ENCODE measurements around the gene CSRP2. TPM values are rescaled to one million over a fixed set of nuclear protein-coding genes. Genes with fewer than 3 reads are reported as not detected.

Gene CSRP2
- total and polyA plus RNA-seq, 2 of the 13 experiments (the other 11 are each of a cell fraction or from before 2014, with no cell fraction given) = 7.2 to 8.0 TPM

DNA sequence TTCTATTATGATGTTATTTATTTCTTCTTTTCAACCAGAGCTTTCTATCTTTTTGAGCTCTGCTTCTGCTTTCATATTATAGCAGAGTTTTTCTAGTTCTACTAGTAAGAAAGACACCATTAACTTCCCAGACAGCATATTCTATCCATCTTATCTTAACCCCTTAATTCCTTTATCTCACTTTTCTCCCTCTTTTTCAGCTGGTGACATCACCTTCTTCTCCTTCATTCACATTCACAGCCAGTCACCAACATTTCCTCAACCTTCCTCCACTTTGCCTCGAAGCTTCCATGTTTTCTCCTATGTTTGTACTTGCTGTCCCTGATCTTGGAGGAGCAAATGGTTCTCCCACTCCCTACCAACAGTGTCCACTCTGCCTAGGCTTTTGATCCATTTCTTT, 3.5 kb upstream of the CSRP2 start (continued):
- TF ChIP-seq NFIB (CRISPR knock-in tag; IDR thresholded peaks at IDR 0.05; ENCODE audit: borderline replicate concordance) (no peak), ARNTL (CRISPR knock-in tag; IDR thresholded peaks at IDR 0.05) (no peak), ISX (CRISPR knock-in tag; conservative IDR thresholded peaks at IDR 0.05) (no peak)

DNA sequence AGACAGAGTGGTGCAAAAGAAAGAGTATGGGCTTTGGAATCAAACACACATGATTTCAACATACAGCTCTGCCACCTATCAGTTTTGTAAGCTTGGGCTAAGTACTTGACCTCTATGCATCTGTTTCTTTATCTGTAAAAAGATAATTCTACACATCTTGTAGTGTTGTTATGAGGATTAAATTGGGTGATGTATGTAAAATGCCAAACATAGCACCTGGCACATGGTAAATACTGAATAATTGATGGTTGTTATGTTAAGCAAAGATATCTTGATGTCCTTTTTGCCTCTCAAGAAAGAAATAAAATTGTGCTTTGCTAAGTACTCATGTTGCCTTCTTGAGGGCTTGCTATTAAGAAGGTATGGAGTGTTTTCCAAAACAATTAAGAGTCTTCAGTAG, 2.3 kb upstream of the CSRP2 start:
- no peak overlapping the region for H3K27ac ChIP-seq (ENCODE audit: extremely low read length, insufficient read depth, low read length)
- no peak for TF ChIP-seq XRCC5 (optimal IDR thresholded peaks at IDR 0.05; ENCODE audit: low read length)
- TF ChIP-seq ZNF556 (CRISPR knock-in tag; IDR thresholded peaks at IDR 0.05; ENCODE audit: borderline replicate concordance) = no peak
- TF ChIP-seq, protein P1, sequence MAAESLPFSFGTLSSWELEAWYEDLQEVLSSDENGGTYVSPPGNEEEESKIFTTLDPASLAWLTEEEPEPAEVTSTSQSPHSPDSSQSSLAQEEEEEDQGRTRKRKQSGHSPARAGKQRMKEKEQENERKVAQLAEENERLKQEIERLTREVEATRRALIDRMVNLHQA (CRISPR knock-in tag; IDR thresholded peaks at IDR 0.05) = no peak
- TF ChIP-seq, protein P2, sequence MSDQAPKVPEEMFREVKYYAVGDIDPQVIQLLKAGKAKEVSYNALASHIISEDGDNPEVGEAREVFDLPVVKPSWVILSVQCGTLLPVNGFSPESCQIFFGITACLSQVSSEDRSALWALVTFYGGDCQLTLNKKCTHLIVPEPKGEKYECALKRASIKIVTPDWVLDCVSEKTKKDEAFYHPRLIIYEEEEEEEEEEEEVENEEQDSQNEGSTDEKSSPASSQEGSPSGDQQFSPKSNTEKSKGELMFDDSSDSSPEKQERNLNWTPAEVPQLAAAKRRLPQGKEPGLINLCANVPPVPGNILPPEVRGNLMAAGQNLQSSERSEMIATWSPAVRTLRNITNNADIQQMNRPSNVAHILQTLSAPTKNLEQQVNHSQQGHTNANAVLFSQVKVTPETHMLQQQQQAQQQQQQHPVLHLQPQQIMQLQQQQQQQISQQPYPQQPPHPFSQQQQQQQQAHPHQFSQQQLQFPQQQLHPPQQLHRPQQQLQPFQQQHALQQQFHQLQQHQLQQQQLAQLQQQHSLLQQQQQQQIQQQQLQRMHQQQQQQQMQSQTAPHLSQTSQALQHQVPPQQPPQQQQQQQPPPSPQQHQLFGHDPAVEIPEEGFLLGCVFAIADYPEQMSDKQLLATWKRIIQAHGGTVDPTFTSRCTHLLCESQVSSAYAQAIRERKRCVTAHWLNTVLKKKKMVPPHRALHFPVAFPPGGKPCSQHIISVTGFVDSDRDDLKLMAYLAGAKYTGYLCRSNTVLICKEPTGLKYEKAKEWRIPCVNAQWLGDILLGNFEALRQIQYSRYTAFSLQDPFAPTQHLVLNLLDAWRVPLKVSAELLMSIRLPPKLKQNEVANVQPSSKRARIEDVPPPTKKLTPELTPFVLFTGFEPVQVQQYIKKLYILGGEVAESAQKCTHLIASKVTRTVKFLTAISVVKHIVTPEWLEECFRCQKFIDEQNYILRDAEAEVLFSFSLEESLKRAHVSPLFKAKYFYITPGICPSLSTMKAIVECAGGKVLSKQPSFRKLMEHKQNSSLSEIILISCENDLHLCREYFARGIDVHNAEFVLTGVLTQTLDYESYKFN (CRISPR knock-in tag; conservative IDR thresholded peaks at IDR 0.05) = no peak
- no peak for TF ChIP-seq BRD4 (CRISPR knock-in tag; IDR thresholded peaks at IDR 0.05)
- no peak for TF ChIP-seq NBN (conservative IDR thresholded peaks at IDR 0.05)
- DNase-seq (ENCODE audit: low spot score) = no peak
- no TSS peak for BruUV-seq (replicated peaks)
- intact Hi-C loops (cut with micrococcal nuclease; ENCODE audit: unreplicated experiment) = loop anchor here (5.0 kb wide), 1 partner anchor 131 kb away; no protein-coding TSS in a partner anchor
- no peak overlapping the region for H3K4me2 ChIP-seq (ENCODE audit: low read depth, low read length)
- H4K20me1 ChIP-seq (ENCODE audit: insufficient read depth, low read length) = no peaks in the 10 kb centered on the region
- no peak overlapping the region for H3K9ac ChIP-seq (ENCODE audit: insufficient read depth, low read depth, low read length)
- peaks cover 0 to 5% of the 10 kb centered on the region in 2 experiments; a peak in 1 of 5 replicates for H3K27me3 ChIP-seq (ENCODE audit: control insufficient read depth in 1 of 2, insufficient read depth in 2 of 2, low read length in 2 of 2)
- H2AFZ ChIP-seq (ENCODE audit: low read length) = no peak overlapping the region
- in situ Hi-C loops (cut with HindIII; ENCODE audit: extremely low pct_ligation_motif_present, low pct_unique_long_range_greater_than_20kb) = no loop called here
- ChIA-PET POLR2A (no interaction called here), CTCF (ENCODE audit: low intra/inter-chr PET ratio, low total read pairs) (no interaction called here)
- no peaks in the 10 kb centered on the region for H3K36me3 ChIP-seq (replicated peaks in 1 of 2; ENCODE audit: control insufficient read depth in 1 of 2, insufficient read depth in 2 of 2, low read length in 2 of 2)
- no peak for ATAC-seq
- H3K9me3 ChIP-seq (ENCODE audit: low read length) = no peaks in the 10 kb centered on the region
- H3K4me3 ChIP-seq (replicated peaks in 1 of 3; ENCODE audit: insufficient read depth in 1 of 3, low read depth in 2 of 3, low read length in 3 of 3) = no peak overlapping the region
- FAIRE-seq = no peak
- peaks cover 24% of the 10 kb centered on the region for H3K4me1 ChIP-seq (ENCODE audit: insufficient read depth, low read length)
- no peaks in the 10 kb centered on the region for H3K79me2 ChIP-seq (ENCODE audit: insufficient read depth, low read length)

Data from HepG2 (cell line).